ENCODE data around the gene NCOA7. TPM values are rescaled to one million over a fixed set of nuclear protein-coding genes. Genes with fewer than 3 reads are reported as not detected.

Gene NCOA7
- total and polyA plus RNA-seq, 2 of the 8 experiments (the other 6 are each of a cell fraction or from before 2014, with no cell fraction given), result 2.6 to 10.7 TPM

GRCh38 chr6:125962900-125963497 is 172.2 kb downstream of the NCOA7 start:
- Histone ChIP-seq H3K36me3 (ENCODE audit: control insufficient read depth in 2 of 4, insufficient read depth in 4 of 4, low read length in 3 of 4) (no peaks in the 10 kb centered on the region), H2BK5ac (ENCODE audit: low read depth, low read length) (no peak overlapping the region), H3K27ac (ENCODE audit: low read depth, low read length) (no peak overlapping the region), H3K4me1 (replicated peaks in 1 of 4; ENCODE audit: control insufficient read depth in 3 of 4, insufficient read depth in 4 of 4, low read length in 3 of 4) (no peaks in the 10 kb centered on the region), H3K27me3 (replicated peaks in 1 of 4; ENCODE audit: control insufficient read depth in 3 of 4, extremely low read depth in 1 of 4, insufficient read depth in 3 of 4, low read length in 3 of 4) (no peaks in the 10 kb centered on the region), H2BK120ac (replicated peaks; ENCODE audit: low read depth, low read length) (no peak overlapping the region), H3K14ac (ENCODE audit: insufficient read length) (no peak overlapping the region), H2BK12ac (ENCODE audit: low read depth, low read length) (no peak overlapping the region), H3K56ac (replicated peaks; ENCODE audit: insufficient read length, low read depth, low read length) (no peak overlapping the region), H3K4me2 (ENCODE audit: insufficient read depth in 1 of 2, low read depth in 2 of 2, low read length in 2 of 2) (no peak overlapping the region), H3K23me2 (ENCODE audit: low read depth, low read length) (no peaks in the 10 kb centered on the region; the same call in 1 of the 2 replicates), H2BK20ac (ENCODE audit: low read length) (no peak overlapping the region), H4K8ac (ENCODE audit: extremely low read depth, insufficient read depth, low read length) (no peak overlapping the region), H4K20me1 (replicated peaks in 1 of 2; ENCODE audit: control insufficient read depth in 1 of 2, insufficient read depth in 2 of 2, low read length in 2 of 2) (peaks cover 0 to 2% of the 10 kb centered on the region in 2 experiments), H4K91ac (replicated peaks; ENCODE audit: insufficient read length, low read length) (no peak overlapping the region), H3K9me3 (ENCODE audit: insufficient read depth in 2 of 2, low read depth in 1 of 2, low read length in 1 of 2) (no peaks in the 10 kb centered on the region), H4K5ac (ENCODE audit: insufficient read length, low read depth, low read length) (no peak overlapping the region), H2AFZ (ENCODE audit: low read length) (no peak overlapping the region), H3K18ac (ENCODE audit: extremely low read depth, low read length) (no peak overlapping the region), H3K9ac (replicated peaks in 1 of 4; ENCODE audit: extremely low read depth in 1 of 4, low read depth in 3 of 4, low read length in 3 of 4) (no peak overlapping the region; a peak in 1 of 7 replicates), H3K79me2 (ENCODE audit: control insufficient read depth in 1 of 2, insufficient read depth in 2 of 2, low read length in 2 of 2) (peaks cover 0 to 7% of the 10 kb centered on the region in 2 experiments; a peak in 1 of 4 replicates), H3K4ac (replicated peaks; ENCODE audit: insufficient read length, low read depth, low read length) (no peak overlapping the region), H3K79me1 (ENCODE audit: low read depth, low read length) (no peaks in the 10 kb centered on the region), H3K23ac (ENCODE audit: insufficient read length) (no peak overlapping the region), H3K4me3 (ENCODE audit: extremely low read depth in 1 of 4, insufficient read depth in 2 of 4, low read depth in 3 of 4, low read length in 4 of 4) (no peak overlapping the region), H2BK15ac (ENCODE audit: low read length) (no peak overlapping the region), H2AK5ac (ENCODE audit: low read depth, low read length) (no peak overlapping the region)
- DNase-seq (ENCODE audit: low read depth in 1 of 2, low spot score in 2 of 2) (no peak), FAIRE-seq (no peak)
- WGBS, 2 experiments (ENCODE audit: extremely low coverage in 1 of 2, insufficient coverage in 1 of 2, insufficient read length in 1 of 2, insufficient replicate concordance in 2 of 2, low coverage in 1 of 2, low lambda C conversion rate in 2 of 2, missing lambda C conversion rate in 1 of 2), result 89% methylated on average over 8 of the region's 8 CpGs; no CpG with 5 or more reads in 1 of the 2 experiments
- TF ChIP-seq KDM1A (IDR thresholded peaks at IDR 0.05; ENCODE audit: borderline replicate concordance, low read length) (no peak), BRCA1 (IDR thresholded peaks at IDR 0.05; ENCODE audit: low read depth, low read length) (no peak), RBBP5 (IDR thresholded peaks at IDR 0.05; ENCODE audit: borderline replicate concordance, low read depth, low read length) (no peak), TAF1 (IDR thresholded peaks at IDR 0.05; ENCODE audit: low read depth, low read length) (no peak), NRF1 (IDR thresholded peaks at IDR 0.05; ENCODE audit: low read depth, low read length) (no peak)
- CTCF ChIA-PET (ENCODE audit: partially characterized antibody), result interaction anchor here (0.6 to 2.0 kb wide), 5 partner anchors 10 to 371 kb away, joined by 3 to 12 read pairs (median 3); no protein-coding TSS in a partner anchor
- POLR2A ChIA-PET (ENCODE audit: partially characterized antibody), result interaction anchor here (0.8 to 1.1 kb wide), 2 partner anchors 23 to 173 kb away, joined by 3 to 6 read pairs; partner anchors contain the start of gene TRMT11
